NCI-H2196 treated with DMSO at 0.1 percent for 48 hours (cell line): ENCODE measurements around the gene AKT3.

Experiments
- DNase-seq: peaks from one replicate; lab custom pipeline; 2025; ENCODE audit not compliant: unreplicated experiment; lab: John Stamatoyannopoulos, UW

AKT3 gene

GRCh38 chr1:243513726-243514491 is 336.1 kb downstream of the AKT3 start:
- no peak for DNase-seq

DNA sequence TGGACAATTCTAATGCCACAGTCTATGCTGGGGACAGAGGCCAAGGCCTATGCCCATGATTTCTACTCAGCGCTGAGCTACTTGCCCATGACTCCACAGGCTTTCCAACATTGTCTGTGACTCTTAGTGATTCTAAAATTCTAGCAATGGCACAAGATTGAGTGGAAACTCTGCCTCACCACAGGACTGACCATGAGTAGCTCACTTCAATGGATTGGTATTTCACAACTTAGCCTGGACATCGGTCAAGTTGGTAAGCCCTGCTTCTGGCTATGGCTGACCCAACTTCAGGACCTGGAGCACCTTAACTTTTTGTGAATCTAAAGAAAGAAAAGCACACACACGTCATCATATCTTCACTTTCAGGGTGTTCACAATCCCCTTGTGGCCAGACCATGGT is 339.1 kb downstream of the AKT3 start:
- DNase-seq: no peak

DNA sequence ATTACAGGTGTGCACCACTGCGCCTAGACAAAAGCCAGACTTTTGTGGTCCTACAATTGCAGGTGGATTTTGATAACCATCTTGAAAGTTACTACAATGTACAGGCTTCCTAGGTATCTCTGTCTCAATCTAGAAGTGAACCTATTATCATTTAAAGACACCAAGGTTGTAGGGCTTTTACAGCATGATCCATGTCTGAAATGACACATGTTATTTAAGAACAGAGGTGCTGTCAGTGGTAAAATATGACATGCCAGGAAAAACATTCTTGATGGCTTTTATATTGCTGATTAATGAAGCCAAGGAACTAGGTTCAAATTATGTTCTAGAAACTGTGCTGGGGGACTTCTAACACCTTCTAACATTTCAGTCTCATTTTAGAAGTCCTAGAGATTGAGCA is 341.1 kb downstream of the AKT3 start:
- DNase-seq: no peak

- no peak for DNase-seq
These were observed 341.7 kb downstream of the AKT3 start for GRCh38 chr1:243508303-243508713.

GRCh38 chr1:243507672-243508302 is 342.3 kb downstream of the AKT3 start:
- no peak for DNase-seq

DNA sequence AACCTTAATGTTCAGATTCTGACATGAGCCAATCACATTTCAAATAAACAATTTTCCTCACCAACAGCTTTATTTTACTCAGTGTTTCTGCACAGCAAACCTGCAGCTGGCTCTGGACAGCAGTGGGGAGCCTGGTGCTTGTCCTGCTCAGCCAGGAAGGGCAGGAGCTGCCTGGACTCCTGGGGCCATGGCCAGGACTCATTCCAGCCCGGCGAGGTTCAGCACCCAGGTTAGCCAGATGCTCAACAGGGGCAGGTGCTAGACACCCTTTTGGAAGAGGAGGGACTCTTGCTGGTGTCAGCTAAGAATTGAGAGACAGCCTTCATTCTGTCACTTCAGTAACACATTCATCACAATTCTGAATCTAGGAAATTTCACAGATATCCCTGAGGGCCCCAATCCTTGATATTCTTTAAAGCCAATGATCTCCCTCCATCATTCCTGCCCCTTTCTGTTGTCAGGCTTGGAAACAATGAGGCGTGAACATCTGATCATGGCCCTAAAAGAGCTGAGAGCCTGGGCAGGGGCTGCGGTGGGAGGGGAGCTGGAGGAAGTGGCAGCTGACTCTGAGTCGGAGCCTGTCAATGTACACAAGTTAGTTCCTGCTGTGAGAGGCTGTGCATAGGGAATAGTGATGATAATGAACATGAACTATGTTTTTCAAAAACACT is 342.9 kb downstream of the AKT3 start:
- DNase-seq: no peak

- DNase-seq: no peak
These were observed 343.9 kb downstream of the AKT3 start for GRCh38 chr1:243505986-243506689.

- no peak for DNase-seq
These were observed 346.9 kb downstream of the AKT3 start for GRCh38 chr1:243503155-243503554.

DNA sequence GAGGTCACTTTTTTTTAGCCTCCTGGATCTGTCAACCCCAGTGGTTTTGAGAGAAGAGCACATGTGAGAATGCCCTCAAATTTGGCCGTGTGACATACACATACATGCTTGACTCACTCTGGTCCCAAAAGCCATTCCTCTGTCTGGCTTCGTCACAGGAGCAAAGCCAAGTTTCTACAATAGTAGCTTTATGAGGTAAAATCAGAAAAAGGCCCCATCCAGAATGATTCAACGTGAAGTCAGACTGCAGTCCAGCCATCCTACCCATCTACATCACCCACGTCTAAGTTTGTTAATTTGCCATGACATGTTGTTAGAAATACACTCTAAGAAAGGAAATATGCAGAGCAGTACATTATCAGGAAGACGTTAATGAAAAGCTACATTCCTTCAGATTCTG is 349.0 kb downstream of the AKT3 start:
- DNase-seq: no peak

DNA sequence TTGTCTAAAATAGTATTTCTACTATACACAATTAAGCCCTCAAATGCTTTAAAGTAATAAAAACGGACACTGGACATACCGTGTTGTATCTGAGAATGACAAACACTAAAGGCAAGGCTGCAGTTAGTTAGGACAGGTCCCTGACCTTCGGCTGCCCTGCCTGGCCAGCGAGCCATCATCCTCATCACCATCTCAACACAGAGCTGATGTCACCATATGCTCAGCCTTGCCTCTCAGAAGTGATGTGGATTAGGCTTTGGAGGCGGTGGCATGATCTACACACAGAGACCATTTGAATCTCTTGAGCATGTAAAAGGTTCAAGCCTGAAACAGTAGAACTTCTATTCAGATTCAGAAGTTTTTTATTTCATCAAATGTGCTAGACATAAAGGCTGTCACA is 349.5 kb downstream of the AKT3 start:
- no peak for DNase-seq

DNA sequence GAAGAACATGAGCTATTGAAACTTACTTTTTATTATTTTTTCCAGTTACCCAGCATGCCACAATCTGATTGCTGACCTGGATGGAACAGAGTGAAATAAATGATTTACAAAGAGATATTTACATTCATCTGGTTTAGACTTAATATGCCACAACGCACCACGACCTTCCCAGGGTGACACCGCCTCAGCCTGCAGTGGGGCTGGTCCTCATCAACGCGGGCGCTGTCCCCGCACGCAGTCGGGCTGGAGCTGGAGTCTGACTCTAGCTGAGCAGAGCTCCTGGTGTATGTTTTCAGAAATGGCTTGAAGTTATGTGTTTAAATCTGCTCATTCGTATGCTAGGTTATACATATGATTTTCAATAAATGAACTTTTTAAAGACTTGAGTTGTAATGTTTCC is 350.3 kb downstream of the AKT3 start:
- DNase-seq: no peak

GRCh38 chr1:243499248-243499647 is 350.8 kb downstream of the AKT3 start:
- no peak for DNase-seq

DNA sequence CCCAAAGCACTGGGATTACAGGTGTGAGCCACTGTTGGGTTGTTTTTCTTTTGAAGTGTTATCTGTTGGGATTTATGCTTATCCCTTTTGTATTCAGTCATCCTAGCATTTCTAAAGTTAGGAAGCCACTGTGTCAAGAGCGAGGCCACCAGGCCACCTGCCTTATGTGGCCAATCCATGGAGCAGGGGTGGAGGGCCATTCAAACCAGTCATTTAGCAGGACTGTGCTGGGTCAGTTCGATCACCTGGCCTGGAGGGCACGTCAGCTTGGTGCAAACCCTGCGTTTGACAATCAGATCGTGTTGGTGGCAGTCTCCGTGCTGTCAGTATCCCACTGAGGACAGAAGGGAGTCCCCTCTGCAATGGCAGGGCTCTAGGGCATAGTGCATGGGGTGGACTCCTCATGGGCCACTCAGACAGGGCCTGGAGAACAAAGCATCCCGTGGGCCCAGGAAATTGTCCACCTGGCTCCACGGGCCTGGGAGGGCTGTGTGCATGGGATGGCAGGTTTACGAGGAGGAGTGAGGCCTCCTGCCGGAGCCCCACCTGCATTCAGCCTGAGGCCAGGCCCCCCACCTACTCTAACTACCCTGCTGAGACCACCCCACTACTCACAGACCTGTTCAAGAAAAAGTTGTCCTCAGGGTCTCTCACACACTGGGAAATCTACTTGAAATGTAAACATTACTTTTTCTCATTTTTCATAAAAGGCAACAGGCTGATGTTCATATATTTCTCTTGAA is 351.9 kb downstream of the AKT3 start:
- no peak for DNase-seq

DNA sequence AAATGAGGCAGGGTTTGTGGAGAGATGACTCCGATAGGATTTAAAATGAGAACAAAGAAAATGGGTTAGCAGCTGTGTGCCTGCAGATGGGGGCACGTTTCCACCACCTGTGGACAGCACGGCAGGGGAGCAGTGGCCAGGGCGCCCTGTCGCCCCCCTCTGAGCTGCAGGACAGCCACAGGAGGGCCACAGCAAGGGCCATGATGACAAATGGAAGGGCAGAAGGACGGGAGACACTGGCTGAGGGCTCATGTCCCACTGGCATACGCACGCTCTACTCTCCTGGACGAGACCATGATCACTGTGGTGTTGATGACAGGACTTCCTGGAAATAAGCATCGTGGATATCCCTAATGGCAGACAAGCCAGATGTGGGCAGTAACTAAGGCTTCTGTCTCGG is 353.2 kb downstream of the AKT3 start:
- DNase-seq: no peak

DNA sequence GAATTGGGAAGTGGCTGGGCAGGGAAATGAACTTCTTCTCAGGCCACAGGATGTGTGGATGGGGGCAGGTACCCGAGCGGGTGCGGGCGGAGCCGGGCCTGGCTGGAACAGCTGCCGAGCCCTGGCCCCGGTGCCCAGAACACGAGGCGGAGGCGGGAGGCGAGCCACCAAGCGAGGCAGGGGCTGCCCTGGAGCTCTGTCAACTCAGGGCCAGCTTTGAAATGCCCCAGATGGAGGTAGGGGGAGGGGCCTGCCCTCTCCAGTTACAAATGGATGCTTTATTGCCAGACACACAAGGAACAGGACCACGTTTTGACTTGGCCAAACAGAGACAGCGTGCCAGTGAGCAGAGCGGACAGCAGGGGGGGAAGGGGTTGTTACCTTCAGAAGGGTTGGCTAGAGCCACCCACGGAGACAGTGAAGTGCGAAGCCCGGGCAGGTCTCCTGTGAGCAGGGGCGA is 353.8 kb downstream of the AKT3 start:
- DNase-seq: no peak

DNA sequence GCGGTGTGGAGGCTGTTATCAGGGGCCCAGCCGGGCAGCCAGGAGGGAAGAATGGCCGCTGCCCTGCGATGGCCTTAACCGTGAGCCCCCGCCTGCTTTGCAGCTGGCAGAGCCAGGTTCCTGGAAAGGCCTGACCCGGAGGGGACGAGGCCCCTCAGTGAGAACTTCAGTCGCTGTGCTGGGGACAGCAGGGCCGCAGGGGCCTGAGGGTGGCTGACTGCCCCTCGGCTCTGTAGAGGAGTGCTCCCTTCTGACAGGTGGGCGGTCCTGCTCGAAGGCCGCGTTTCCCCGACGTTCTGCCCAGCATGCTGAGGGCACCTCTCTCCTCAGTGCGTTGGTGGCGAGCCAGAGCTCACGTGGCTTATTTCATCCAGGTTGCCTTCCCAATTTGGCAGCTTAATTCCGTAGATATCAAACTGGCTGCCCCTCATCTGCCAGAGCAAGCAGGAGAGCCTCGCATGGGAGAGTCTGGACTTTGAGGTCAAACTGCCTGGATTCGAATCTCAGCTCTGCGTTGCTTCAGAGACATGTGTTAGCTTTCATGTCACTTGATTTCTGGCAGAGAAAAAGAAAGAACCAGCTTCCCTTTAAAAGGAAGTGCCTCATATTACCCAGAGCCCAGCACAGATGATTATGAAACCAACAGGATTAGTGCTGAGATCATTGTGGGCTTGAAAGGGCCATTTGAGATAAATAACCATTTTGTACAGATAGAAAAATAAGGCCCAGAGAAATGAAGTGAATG is 354.4 kb downstream of the AKT3 start:
- no peak for DNase-seq

DNA sequence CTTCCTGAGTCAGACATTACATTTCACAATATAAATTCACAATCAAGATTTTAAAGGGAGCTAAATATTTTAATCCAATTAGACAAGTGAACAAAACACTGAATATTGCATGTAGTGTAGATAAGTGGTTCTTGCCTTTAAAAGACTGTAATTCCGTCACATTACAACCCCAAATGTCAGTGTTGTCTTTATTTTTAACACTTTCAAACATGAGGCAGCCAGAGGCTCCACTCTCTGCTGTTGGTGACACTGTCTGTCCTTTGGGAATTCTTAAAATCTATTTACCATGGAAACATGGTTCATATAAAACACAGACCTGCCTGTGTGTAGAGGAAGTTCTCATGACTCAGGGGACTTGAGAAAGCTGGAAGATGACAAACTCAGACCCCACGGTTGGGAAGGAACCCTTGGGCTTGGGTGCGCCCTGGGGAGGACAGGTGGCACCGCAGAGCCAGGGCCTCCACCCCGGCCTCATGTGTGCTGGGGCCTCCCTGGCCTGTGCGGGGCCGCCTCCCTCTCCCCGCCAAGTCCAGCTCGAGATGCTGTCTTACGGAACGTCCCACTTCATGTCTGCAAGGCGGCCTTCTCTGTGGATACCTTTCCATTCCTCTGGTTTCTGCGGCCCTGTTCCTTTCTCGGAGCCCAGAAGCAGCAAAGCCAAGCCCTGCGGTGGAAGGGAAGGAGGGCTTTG is 355.2 kb downstream of the AKT3 start:
- no peak for DNase-seq

DNA sequence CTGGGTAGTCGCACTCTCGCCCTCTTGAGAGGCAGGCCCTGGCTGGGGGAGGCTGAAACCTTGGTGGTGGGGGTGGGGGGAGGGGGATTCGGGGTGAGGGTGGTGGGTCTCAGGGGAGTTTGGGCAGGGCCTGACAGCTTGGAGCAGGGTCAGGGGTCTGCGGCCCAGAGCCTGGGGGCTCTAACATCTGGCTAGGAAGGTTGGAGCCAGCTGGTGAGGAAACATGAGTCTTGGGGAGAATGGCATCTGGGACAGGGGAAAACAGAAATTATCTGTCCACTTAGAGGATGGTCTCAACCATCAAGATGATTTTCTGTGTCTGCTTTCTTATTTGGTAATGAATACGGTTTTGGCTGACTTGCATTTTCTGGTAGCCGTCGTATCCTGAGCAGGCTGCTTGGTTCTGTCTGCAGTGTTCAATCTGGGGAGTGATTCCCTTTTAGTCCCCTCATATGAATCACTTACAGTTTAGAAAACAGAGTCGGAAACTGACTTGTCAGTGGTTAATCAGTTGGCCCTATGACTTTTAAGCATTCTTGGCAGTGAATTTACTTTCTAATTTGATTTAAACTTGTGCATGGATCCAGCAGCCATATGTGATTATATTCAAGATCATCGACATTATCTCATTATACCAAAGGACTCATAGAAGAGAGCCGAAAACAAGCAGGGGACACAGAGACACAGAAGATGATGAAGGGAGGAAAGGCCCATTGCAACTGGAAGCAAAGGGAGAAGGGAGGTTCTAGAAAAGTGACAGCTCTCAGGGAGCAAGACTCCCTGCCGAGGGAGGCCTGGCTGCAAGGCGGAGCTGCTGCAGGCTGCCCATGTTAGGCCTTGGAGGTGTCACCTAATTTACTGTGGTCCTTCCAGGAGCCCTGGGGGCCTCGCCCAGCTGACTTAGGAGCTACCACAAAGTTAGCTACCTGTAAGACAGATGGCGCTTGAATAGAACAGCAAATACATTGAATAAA is 356.6 kb downstream of the AKT3 start:
- no peak for DNase-seq
